ENCODE data around the gene COMMD1.
"Not testable (repeated sequence)": the region's sequence is repeated elsewhere in the genome, so short reads cannot be mapped to it uniquely, and the experiment has no call there.

The COMMD1 gene

DNA sequence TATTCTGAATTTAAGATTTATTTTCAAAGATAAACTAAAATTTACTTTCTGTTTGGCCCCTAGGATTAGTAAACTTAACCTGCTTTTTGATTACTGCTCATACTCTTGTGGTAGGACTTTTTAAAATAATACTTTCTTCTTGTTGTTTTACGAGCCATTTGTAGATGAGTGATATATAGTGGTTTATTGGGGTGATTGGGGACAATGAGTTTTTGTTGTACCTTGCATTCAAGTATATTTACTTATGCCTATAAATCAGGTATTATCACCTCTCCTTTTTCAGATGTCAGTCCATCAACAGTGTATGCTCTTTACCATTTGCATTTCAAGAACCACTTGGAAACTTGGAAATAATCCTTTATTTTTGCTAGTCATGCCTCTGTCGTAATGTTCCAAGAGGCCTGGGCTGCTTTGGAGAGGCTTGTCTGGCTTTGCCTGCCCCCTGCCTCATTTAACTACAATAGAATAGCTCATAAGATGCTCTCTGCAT, 131.3 kb downstream of the COMMD1 start:
- no peaks in the 10 kb centered on the region for H3K9me3 ChIP-seq (ENCODE audit: low read length)
- no peaks in the 10 kb centered on the region for H3K27me3 ChIP-seq (ENCODE audit: control insufficient read depth in 1 of 2, insufficient read depth in 2 of 2, low read length in 2 of 2)
- H3K27ac ChIP-seq (ENCODE audit: low read depth, low read length): no peak overlapping the region
- no peaks in the 10 kb centered on the region for H3K36me3 ChIP-seq (ENCODE audit: insufficient read depth, low read length)
- no peaks in the 10 kb centered on the region for H3K4me1 ChIP-seq (ENCODE audit: insufficient read depth, low read length)
- no peak overlapping the region for H3K9ac ChIP-seq (ENCODE audit: low read length)
- H3K4me3 ChIP-seq (ENCODE audit: low read depth in 1 of 2, low read length in 2 of 2): no peak overlapping the region

GRCh38 chr2:62038975-62039771, 133.7 kb downstream of the COMMD1 start:
- Histone ChIP-seq H3K4me1 (ENCODE audit: insufficient read depth, low read length) (no peaks in the 10 kb centered on the region), H3K9ac (ENCODE audit: low read length) (no peak overlapping the region), H3K36me3 (ENCODE audit: insufficient read depth, low read length) (no peaks in the 10 kb centered on the region), H3K27ac (ENCODE audit: low read depth, low read length) (no peak overlapping the region), H3K9me3 (ENCODE audit: low read length) (no peaks in the 10 kb centered on the region), H3K4me3 (ENCODE audit: low read depth in 1 of 2, low read length in 2 of 2) (no peak overlapping the region), H3K27me3 (ENCODE audit: control insufficient read depth in 1 of 2, insufficient read depth in 2 of 2, low read length in 2 of 2) (no peaks in the 10 kb centered on the region)

DNA sequence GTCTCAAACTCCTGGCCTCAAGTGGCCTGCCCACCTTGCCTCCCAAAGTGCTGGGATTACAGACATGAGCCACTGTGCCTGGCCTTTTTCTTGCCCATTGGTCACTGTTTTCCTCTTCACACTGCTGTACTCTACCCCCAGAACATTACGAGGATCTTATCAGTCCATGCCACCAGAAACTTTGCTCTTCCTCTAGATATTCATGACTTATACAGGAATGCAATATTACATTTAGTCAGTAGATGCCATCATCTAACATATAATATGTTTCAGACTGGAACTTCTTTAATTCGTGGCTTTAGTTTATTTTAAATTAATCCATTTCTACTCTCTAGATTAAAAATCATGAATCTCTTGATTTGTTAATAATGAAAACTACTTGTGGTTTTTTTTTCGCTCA, 135.5 kb downstream of the COMMD1 start:
- Histone ChIP-seq H3K9me3 (ENCODE audit: low read length) (no peaks in the 10 kb centered on the region), H3K27ac (ENCODE audit: low read depth, low read length) (no peak overlapping the region), H3K4me3 (ENCODE audit: low read depth in 1 of 2, low read length in 2 of 2) (no peak overlapping the region), H3K36me3 (ENCODE audit: insufficient read depth, low read length) (no peaks in the 10 kb centered on the region), H3K9ac (ENCODE audit: low read length) (no peak overlapping the region), H3K4me1 (ENCODE audit: insufficient read depth, low read length) (no peaks in the 10 kb centered on the region), H3K27me3 (ENCODE audit: control insufficient read depth in 1 of 2, insufficient read depth in 2 of 2, low read length in 2 of 2) (no peaks in the 10 kb centered on the region)

- not testable (repeated sequence) for H3K4me1 ChIP-seq (ENCODE audit: insufficient read depth, low read length); H3K27ac ChIP-seq (ENCODE audit: low read depth, low read length); H3K9me3 ChIP-seq (ENCODE audit: low read length); H3K9ac ChIP-seq (ENCODE audit: low read length); H3K27me3 ChIP-seq (ENCODE audit: control insufficient read depth in 1 of 2, insufficient read depth in 2 of 2, low read length in 2 of 2); H3K4me3 ChIP-seq (ENCODE audit: low read depth in 1 of 2, low read length in 2 of 2); H3K36me3 ChIP-seq (ENCODE audit: insufficient read depth, low read length)
These were observed 136.4 kb downstream of the COMMD1 start for GRCh38 chr2:62041701-62042385.

GRCh38 chr2:62042400-62042799, 136.9 kb downstream of the COMMD1 start:
- no peaks in the 10 kb centered on the region for H3K9me3 ChIP-seq (ENCODE audit: low read length)
- no peaks in the 10 kb centered on the region for H3K27me3 ChIP-seq (ENCODE audit: control insufficient read depth in 1 of 2, insufficient read depth in 2 of 2, low read length in 2 of 2)
- no peaks in the 10 kb centered on the region for H3K36me3 ChIP-seq (ENCODE audit: insufficient read depth, low read length)
- H3K27ac ChIP-seq (ENCODE audit: low read depth, low read length): no peak overlapping the region
- H3K4me1 ChIP-seq (ENCODE audit: insufficient read depth, low read length): no peaks in the 10 kb centered on the region
- H3K4me3 ChIP-seq (ENCODE audit: low read depth in 1 of 2, low read length in 2 of 2): no peak overlapping the region
- H3K9ac ChIP-seq (ENCODE audit: low read length): no peak overlapping the region

GRCh38 chr2:62042944-62043343, 137.5 kb downstream of the COMMD1 start:
- Histone ChIP-seq H3K36me3 (ENCODE audit: insufficient read depth, low read length) (no peaks in the 10 kb centered on the region), H3K9ac (ENCODE audit: low read length) (no peak overlapping the region), H3K27me3 (ENCODE audit: control insufficient read depth in 1 of 2, insufficient read depth in 2 of 2, low read length in 2 of 2) (no peaks in the 10 kb centered on the region), H3K4me3 (ENCODE audit: low read depth in 1 of 2, low read length in 2 of 2) (no peak overlapping the region), H3K27ac (ENCODE audit: low read depth, low read length) (no peak overlapping the region), H3K9me3 (ENCODE audit: low read length) (no peaks in the 10 kb centered on the region), H3K4me1 (ENCODE audit: insufficient read depth, low read length) (no peaks in the 10 kb centered on the region)

DNA sequence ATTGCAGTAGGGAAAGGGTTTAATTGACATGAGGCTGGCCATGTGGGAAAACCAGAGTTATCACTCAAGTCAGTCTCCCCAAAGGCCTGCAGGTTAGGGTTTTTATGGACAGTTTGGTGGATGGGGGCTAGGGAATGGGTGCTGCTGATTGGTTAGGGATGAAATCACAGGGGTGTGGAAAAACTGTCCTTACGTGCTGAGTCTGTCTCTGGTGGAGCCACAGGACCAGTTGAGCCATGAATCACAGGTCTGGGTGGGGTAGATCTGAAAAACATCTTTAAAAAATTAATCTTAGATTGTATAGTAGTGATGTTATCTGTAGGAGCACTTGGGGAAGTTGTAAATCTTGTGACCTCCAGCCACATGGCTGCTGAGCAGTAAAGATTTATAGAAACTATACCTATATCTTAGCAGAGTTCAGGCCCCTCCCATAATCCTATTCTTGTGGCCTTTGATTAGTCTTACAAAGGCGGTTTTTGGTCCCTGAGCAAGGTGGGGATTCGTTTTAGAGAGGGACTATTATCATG, 139.6 kb downstream of the COMMD1 start:
- Histone ChIP-seq H3K9me3 (ENCODE audit: low read length) (no peaks in the 10 kb centered on the region), H3K27me3 (ENCODE audit: control insufficient read depth in 1 of 2, insufficient read depth in 2 of 2, low read length in 2 of 2) (no peaks in the 10 kb centered on the region), H3K4me1 (ENCODE audit: insufficient read depth, low read length) (no peaks in the 10 kb centered on the region), H3K36me3 (ENCODE audit: insufficient read depth, low read length) (no peaks in the 10 kb centered on the region), H3K9ac (ENCODE audit: low read length) (no peak overlapping the region), H3K4me3 (ENCODE audit: low read depth in 1 of 2, low read length in 2 of 2) (no peak overlapping the region), H3K27ac (ENCODE audit: low read depth, low read length) (no peak overlapping the region)

- Histone ChIP-seq H3K36me3 (ENCODE audit: insufficient read depth, low read length) (no peaks in the 10 kb centered on the region), H3K27me3 (ENCODE audit: control insufficient read depth in 1 of 2, insufficient read depth in 2 of 2, low read length in 2 of 2) (no peaks in the 10 kb centered on the region), H3K27ac (ENCODE audit: low read depth, low read length) (no peak overlapping the region)
These were observed 140.7 kb downstream of the COMMD1 start for GRCh38 chr2:62046141-62046540.

GRCh38 chr2:62050456-62051045, 145.1 kb downstream of the COMMD1 start:
- no peak overlapping the region for H3K4me3 ChIP-seq (ENCODE audit: low read depth in 1 of 2, low read length in 2 of 2)
- H3K36me3 ChIP-seq (ENCODE audit: insufficient read depth, low read length): no peaks in the 10 kb centered on the region
- no peaks in the 10 kb centered on the region for H3K27me3 ChIP-seq (ENCODE audit: control insufficient read depth in 1 of 2, insufficient read depth in 2 of 2, low read length in 2 of 2)
- H3K4me1 ChIP-seq (ENCODE audit: insufficient read depth, low read length): no peaks in the 10 kb centered on the region
- H3K9me3 ChIP-seq (ENCODE audit: low read length): no peaks in the 10 kb centered on the region
- no peak overlapping the region for H3K27ac ChIP-seq (ENCODE audit: low read depth, low read length)
- H3K9ac ChIP-seq (ENCODE audit: low read length): no peak overlapping the region

More at GRCh38 chr2:62046141-62046540, 140.7 kb downstream of the COMMD1 start:
- Histone ChIP-seq H3K4me1 (ENCODE audit: insufficient read depth, low read length) (no peaks in the 10 kb centered on the region), H3K9me3 (ENCODE audit: low read length) (no peaks in the 10 kb centered on the region), H3K9ac (ENCODE audit: low read length) (no peak overlapping the region), H3K4me3 (ENCODE audit: low read depth in 1 of 2, low read length in 2 of 2) (no peak overlapping the region)

GRCh38 chr2:62054029-62054791, 148.7 kb downstream of the COMMD1 start:
- H3K4me3 ChIP-seq (ENCODE audit: low read depth in 1 of 2, low read length in 2 of 2): no peak overlapping the region
- H3K9ac ChIP-seq (ENCODE audit: low read length): no peak overlapping the region
- H3K4me1 ChIP-seq (ENCODE audit: insufficient read depth, low read length): no peaks in the 10 kb centered on the region
- H3K27me3 ChIP-seq (ENCODE audit: control insufficient read depth in 1 of 2, insufficient read depth in 2 of 2, low read length in 2 of 2): no peaks in the 10 kb centered on the region
- H3K27ac ChIP-seq (ENCODE audit: low read depth, low read length): no peak overlapping the region
- no peaks in the 10 kb centered on the region for H3K9me3 ChIP-seq (ENCODE audit: low read length)
- no peaks in the 10 kb centered on the region for H3K36me3 ChIP-seq (ENCODE audit: insufficient read depth, low read length)

- Histone ChIP-seq H3K27ac (ENCODE audit: low read depth, low read length) (no peak overlapping the region), H3K27me3 (ENCODE audit: control insufficient read depth in 1 of 2, insufficient read depth in 2 of 2, low read length in 2 of 2) (no peaks in the 10 kb centered on the region), H3K9me3 (ENCODE audit: low read length) (no peaks in the 10 kb centered on the region)
These were observed 149.5 kb downstream of the COMMD1 start for GRCh38 chr2:62054916-62055450.

More at GRCh38 chr2:62054916-62055450, 149.5 kb downstream of the COMMD1 start:
- H3K4me1 ChIP-seq (ENCODE audit: insufficient read depth, low read length): no peaks in the 10 kb centered on the region
- no peaks in the 10 kb centered on the region for H3K36me3 ChIP-seq (ENCODE audit: insufficient read depth, low read length)
- H3K9ac ChIP-seq (ENCODE audit: low read length): no peak overlapping the region
- no peak overlapping the region for H3K4me3 ChIP-seq (ENCODE audit: low read depth in 1 of 2, low read length in 2 of 2)
